Breast epithelium (tissue), 3 donors: ENCODE results near the gene TPH1.

Source experiments
- CTCF ChIP-seq, 3 donors: fragments of 450-650 bp; IDR thresholded peaks; one replicate each; pipeline ENCODE4 v1.5.1; 2016 to 2017; ENCODE audit warnings: antibody characterized with exemption in 3 of 3, mild to moderate bottlenecking in 3 of 3, moderate library complexity in 3 of 3
- POLR2A ChIP-seq: fragments of 450-650 bp; IDR thresholded peaks from one replicate; pipeline ENCODE4 v1.6.1; 2016; ENCODE audit warnings: antibody characterized with exemption, mild to moderate bottlenecking, moderate library complexity
- POLR2AphosphoS5 ChIP-seq, 3 donors: sonication (generic); formaldehyde crosslinking; IDR thresholded peaks; one replicate each; pipeline ENCODE4 v1.6.1; 2017; ENCODE audit warnings: antibody characterized with exemption in 3 of 3

GRCh38 chr11:18014876-18015275, 31.2 kb downstream of the TPH1 start:
- TF ChIP-seq CTCF (IDR thresholded peaks at IDR 0.05) (no peak), POLR2A (no peak), POLR2AphosphoS5 (IDR thresholded peaks at IDR 0.05) (no peak)
